Measurements from ENCODE around the gene TNRC6C. TPM values are rescaled to one million over a fixed set of nuclear protein-coding genes. Genes with fewer than 3 reads are reported as not detected.

Gene TNRC6C
- polyA plus RNA-seq, 4 donors: 0.89 to 5.1 (median 2.3) TPM

DNA sequence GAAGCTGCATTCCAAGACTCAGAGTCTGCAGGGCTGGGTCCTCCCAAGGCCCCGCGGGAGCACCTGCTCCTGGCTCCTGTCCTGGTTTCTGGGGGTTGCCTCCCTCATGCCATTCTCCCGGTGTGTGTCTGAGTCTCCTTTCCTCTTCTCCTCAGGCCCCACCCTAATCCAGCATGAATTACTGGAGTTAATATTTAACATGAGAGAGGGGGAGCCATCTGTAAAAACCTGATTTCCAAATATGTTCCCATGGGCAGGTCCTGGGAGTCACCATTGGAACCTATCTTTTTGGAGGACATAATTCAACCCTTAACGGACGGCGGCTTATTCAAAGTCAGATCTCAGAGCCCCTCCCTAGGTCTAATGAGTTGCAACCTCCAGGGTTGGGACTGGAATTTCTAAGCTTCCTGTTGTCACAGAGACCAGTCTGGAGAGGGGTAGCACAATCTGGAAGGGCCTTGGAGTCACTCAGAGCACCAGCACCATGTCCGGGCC is 193.1 kb downstream of the TNRC6C start:
- Histone ChIP-seq H3K27me3 (ENCODE audit: control insufficient read depth in 3 of 3, insufficient read depth in 3 of 3, low read length in 3 of 3) (no peaks in the 10 kb centered on the region), H3K9me3 (ENCODE audit: control insufficient read depth in 2 of 2, insufficient read depth in 1 of 2, low read depth in 1 of 2, low read length in 1 of 2) (no peaks in the 10 kb centered on the region), H3K27ac (ENCODE audit: low read depth in 1 of 3, low read length in 2 of 3) (peak overlapping the region in 2 of 3 donors; percentile 72 to 75), H3K4me1 (ENCODE audit: control insufficient read depth in 3 of 3, insufficient read depth in 2 of 3, low read depth in 1 of 3, low read length in 2 of 3) (peaks cover 0 to 43% (median 5%) of the 10 kb centered on the region in 3 donors), H3K36me3 (ENCODE audit: control insufficient read depth in 3 of 3, insufficient read depth in 2 of 3, low read depth in 1 of 3, low read length in 3 of 3) (peaks cover 0 to 6% (median 0%) of the 10 kb centered on the region in 3 donors), H3K4me3 (ENCODE audit: low read depth in 1 of 3, low read length in 3 of 3) (no peak overlapping the region)
- WGBS, 3 donors: 12 to 51% (median 29%) methylated on average over 7 of the region's 7 CpGs
- peak; percentile 81 to 83 for DNase-seq
- FAIRE-seq: no peak

DNA sequence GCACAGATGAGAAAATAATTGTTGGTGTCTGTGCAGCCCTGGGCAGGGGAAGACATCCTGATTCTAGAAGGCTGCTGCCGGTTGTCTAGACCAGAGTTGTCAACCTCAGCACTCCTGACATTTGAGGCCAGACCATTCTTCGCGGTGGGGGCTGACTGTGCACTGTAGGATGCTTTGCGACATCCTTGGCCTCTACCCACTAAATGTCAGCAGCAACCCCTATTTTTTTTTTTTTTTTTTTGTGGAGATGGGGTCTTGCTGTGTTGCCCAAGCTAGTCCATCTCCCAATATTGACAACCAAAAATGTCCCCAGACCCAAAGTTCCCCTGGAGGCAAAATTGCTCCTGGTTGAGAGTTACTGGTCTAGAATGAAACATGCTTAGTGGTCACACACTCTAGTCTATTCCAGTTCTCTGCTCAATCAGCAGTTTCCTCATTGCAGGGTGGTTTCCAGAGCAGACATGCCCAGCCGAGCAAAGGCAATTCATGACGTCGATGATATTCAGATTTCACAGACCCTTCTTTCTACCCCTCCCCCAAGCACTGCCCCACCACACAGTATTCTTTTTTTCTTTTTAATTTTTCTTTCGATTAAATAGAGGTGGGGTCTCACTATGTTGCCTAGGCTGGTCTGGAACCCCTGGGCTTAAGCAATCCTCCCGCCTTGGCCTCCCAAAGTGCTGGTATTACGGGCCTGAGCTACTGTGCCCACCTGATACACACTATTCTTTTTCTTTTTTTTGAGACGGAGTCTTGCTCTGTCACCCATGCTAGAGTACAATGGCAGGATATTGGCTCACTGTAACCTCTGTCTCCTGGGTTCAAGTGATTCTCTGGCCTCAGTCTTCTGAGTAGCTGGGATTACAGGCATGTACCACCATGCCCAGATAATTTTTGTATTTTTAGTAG is 196.7 kb downstream of the TNRC6C start:
- Histone ChIP-seq H3K9me3 (ENCODE audit: control insufficient read depth in 2 of 2, insufficient read depth in 1 of 2, low read depth in 1 of 2, low read length in 1 of 2) (no peaks in the 10 kb centered on the region), H3K36me3 (ENCODE audit: control insufficient read depth in 3 of 3, insufficient read depth in 2 of 3, low read depth in 1 of 3, low read length in 3 of 3) (peaks cover 0 to 19% (median 0%) of the 10 kb centered on the region in 3 donors), H3K4me1 (ENCODE audit: control insufficient read depth in 3 of 3, insufficient read depth in 2 of 3, low read depth in 1 of 3, low read length in 2 of 3) (peaks cover 0 to 34% (median 0%) of the 10 kb centered on the region in 3 donors), H3K4me3 (ENCODE audit: low read depth in 1 of 3, low read length in 3 of 3) (no peak overlapping the region), H3K27ac (ENCODE audit: low read depth in 1 of 3, low read length in 2 of 3) (peak overlapping the region in 2 of 3 donors; percentile 34 to 39), H3K27me3 (ENCODE audit: control insufficient read depth in 3 of 3, insufficient read depth in 3 of 3, low read length in 3 of 3) (no peaks in the 10 kb centered on the region)
- FAIRE-seq: no peak
- WGBS, 3 donors: 69 to 77% (median 75%) methylated on average over 11 of the region's 11 CpGs
- DNase-seq: no peak

Other genes with a start within 250 kb of the TNRC6C start
- 10 to 100 TPM; 29.7 to 69.6 (median 50.5) TPM for gene TMC6, start 170.1 kb downstream of the TNRC6C start, polyA plus RNA-seq
- gene TMC8, start 172.1 kb downstream of the TNRC6C start, polyA plus RNA-seq: 1 to 10 TPM; 1.3 to 7.8 (median 4.9) TPM
- 100 to 1,000 TPM in 1 of 4 donors, under 1 TPM in 1, not detected in 2; 0.19 to 228 TPM for gene C17orf99, start 187.7 kb downstream of the TNRC6C start, polyA plus RNA-seq
- gene SYNGR2, start 209.9 kb downstream of the TNRC6C start, polyA plus RNA-seq: 100 to 1,000 TPM in 2 of 4 donors, 10 to 100 TPM in 2; 46.5 to 187 (median 120) TPM
- gene TK1, start 228.3 kb downstream of the TNRC6C start, polyA plus RNA-seq: 10 to 100 TPM in 3 of 4 donors, 1 to 10 TPM in 1; 6.9 to 60.6 (median 14.4) TPM
- gene AFMID, start 228.7 kb downstream of the TNRC6C start, polyA plus RNA-seq: 10 to 100 TPM; 24.0 to 61.7 (median 38.7) TPM